Right atrium auricular region (tissue), 2 donors: Measurements from ENCODE around the gene TSPAN18. TPM values are rescaled to one million over a fixed set of nuclear protein-coding genes. Genes with fewer than 3 reads are reported as not detected.

Experiments used
- DNase-seq: peaks from one replicate; pipeline ENCODE4 v3.0.0-alpha.2; 2019; ENCODE audit warnings: low spot score
- H3K27ac ChIP-seq, 2 donors: fragments of 200-600 bp; sonication (generic); 1 replicate in 1 of 2; 2 replicates in 1 of 2; pipeline ENCODE4 v1.5.1; 2016 to 2019
- H3K27me3 ChIP-seq, 2 donors: fragments of 200-600 bp; sonication (generic); one replicate each; pipeline versions ENCODE4 v1.5.1 to v1.6.0; 2017 to 2019
- H3K36me3 ChIP-seq: fragments of 200-600 bp; sonication (generic); one replicate; pipeline ENCODE4 v1.5.1; 2016
- H3K4me1 ChIP-seq, 2 donors: fragments of 200-600 bp; sonication (generic); one replicate each; pipeline versions ENCODE4 v1.5.1 to v1.6.0; 2017 to 2019
- H3K4me3 ChIP-seq, 2 donors: fragments of 200-600 bp; sonication (generic); 1 replicate in 1 of 2; 2 replicates in 1 of 2; pipeline ENCODE4 v1.5.1; 2017 to 2019; ENCODE audit warnings: mild to moderate bottlenecking in 1 of 2, moderate library complexity in 1 of 2
- H3K9me3 ChIP-seq, 2 donors: fragments of 200-600 bp; sonication (generic); one replicate each; pipeline ENCODE4 v1.5.1; 2019
- CTCF ChIP-seq, 2 donors: fragments of 200-600 bp; sonication (generic); IDR thresholded peaks; one replicate each; pipeline ENCODE4 v1.5.1; 2019; ENCODE audit warnings: antibody characterized with exemption in 2 of 2
- total RNA-seq, 2 donors: library from RNA; depleted of rRNA; stranded (reverse); fragments of >200 nt; gene quantifications; one replicate each; pipeline ENCODE4 v1.1.0, GENCODE V29; 2016

Gene TSPAN18
- total RNA-seq, 2 donors from 2014 or later, result 76.3 to 79.3 TPM

GRCh38 chr11:44904261-44905020, 177.7 kb downstream of the TSPAN18 start:
- no peak for TF ChIP-seq CTCF (IDR thresholded peaks at IDR 0.05)
- DNase-seq, result no peak
- Histone ChIP-seq H3K9me3 (no peaks in the 10 kb centered on the region), H3K27me3 (no peaks in the 10 kb centered on the region), H3K36me3 (peaks cover 3% of the 10 kb centered on the region), H3K4me3 (no peak overlapping the region), H3K27ac (no peak overlapping the region), H3K4me1 (peaks cover 0 to 7% of the 10 kb centered on the region in 2 donors)

- Histone ChIP-seq H3K27me3 (no peaks in the 10 kb centered on the region), H3K4me3 (no peak overlapping the region), H3K36me3 (peaks cover 5% of the 10 kb centered on the region), H3K9me3 (no peaks in the 10 kb centered on the region), H3K4me1 (peaks cover 0 to 10% of the 10 kb centered on the region in 2 donors), H3K27ac (no peak overlapping the region)
- TF ChIP-seq CTCF (IDR thresholded peaks at IDR 0.05), result no peak
- no peak for DNase-seq
Observed at GRCh38 chr11:44905131-44905866, 178.5 kb downstream of the TSPAN18 start.

GRCh38 chr11:44906649-44907048, 179.9 kb downstream of the TSPAN18 start:
- Histone ChIP-seq H3K27ac (no peak overlapping the region), H3K4me3 (no peak overlapping the region), H3K27me3 (no peaks in the 10 kb centered on the region), H3K36me3 (peaks cover 5% of the 10 kb centered on the region), H3K9me3 (no peaks in the 10 kb centered on the region), H3K4me1 (peaks cover 0 to 24% of the 10 kb centered on the region in 2 donors)
- no peak for DNase-seq
- TF ChIP-seq CTCF (IDR thresholded peaks at IDR 0.05), result no peak

GRCh38 chr11:44909557-44909956, 182.8 kb downstream of the TSPAN18 start:
- peaks cover 5% of the 10 kb centered on the region for H3K36me3 ChIP-seq
- H3K27ac ChIP-seq, result no peak overlapping the region
- H3K4me1 ChIP-seq, result peaks cover 0 to 25% of the 10 kb centered on the region in 2 donors
- H3K27me3 ChIP-seq, result no peaks in the 10 kb centered on the region
- no peak overlapping the region for H3K4me3 ChIP-seq
- TF ChIP-seq CTCF (IDR thresholded peaks at IDR 0.05), result no peak
- H3K9me3 ChIP-seq, result no peaks in the 10 kb centered on the region
- DNase-seq, result no peak

- Histone ChIP-seq H3K9me3 (no peaks in the 10 kb centered on the region), H3K27me3 (no peaks in the 10 kb centered on the region), H3K27ac (peak overlapping the region; percentile 25 to 62), H3K4me1 (peaks cover 0 to 24% of the 10 kb centered on the region in 2 donors), H3K4me3 (no peak overlapping the region), H3K36me3 (peaks cover 14% of the 10 kb centered on the region)
- no peak for TF ChIP-seq CTCF (IDR thresholded peaks at IDR 0.05)
- DNase-seq, result no peak
Observed at GRCh38 chr11:44910591-44910990, 183.8 kb downstream of the TSPAN18 start.
